ENCODE results near the gene GPR155.
"Not testable (repeated sequence)": the region's sequence is repeated elsewhere in the genome, so short reads cannot be mapped to it uniquely, and the experiment has no call there.

GPR155 gene

DNA sequence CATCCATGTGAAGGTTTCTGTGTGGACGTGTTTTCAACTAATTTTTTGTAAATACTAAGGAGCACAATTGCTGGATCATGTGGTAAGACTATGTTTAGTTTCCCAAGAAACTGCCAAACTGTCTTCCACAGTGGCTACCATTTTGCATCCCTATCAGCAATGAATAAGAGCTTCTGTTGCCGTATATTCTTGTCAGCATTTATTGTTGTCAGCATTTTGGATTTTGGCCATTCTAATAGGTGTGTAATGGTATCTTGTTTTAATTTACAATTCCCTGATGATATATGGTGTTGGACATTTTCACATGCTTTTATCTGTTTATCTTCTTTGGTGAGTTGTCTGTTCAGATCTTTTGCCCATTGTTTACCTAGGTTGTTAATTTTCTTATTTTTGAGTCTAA is 56.8 kb downstream of the GPR155 start:
- H2AFZ ChIP-seq (ENCODE audit: low read depth, low read length) = no peak overlapping the region
- no peaks in the 10 kb centered on the region for H3K27me3 ChIP-seq (ENCODE audit: control insufficient read depth in 1 of 2, insufficient read depth in 1 of 2, low read length in 2 of 2)
- H2BK5ac ChIP-seq (ENCODE audit: low read depth, low read length, poor library complexity, severe bottlenecking) = no peak overlapping the region
- H3K4ac ChIP-seq (ENCODE audit: low read depth in 1 of 2, low read length in 2 of 2) = no peak overlapping the region
- H3K4me1 ChIP-seq (ENCODE audit: control insufficient read depth, insufficient read depth, low read depth, low read length) = no peaks in the 10 kb centered on the region
- H4K8ac ChIP-seq (ENCODE audit: low read length) = no peak overlapping the region
- H3K27ac ChIP-seq (ENCODE audit: low read length, poor library complexity, severe bottlenecking) = no peak overlapping the region
- no peak overlapping the region for H2BK15ac ChIP-seq (ENCODE audit: low read depth, poor library complexity, severe bottlenecking)
- H3K79me1 ChIP-seq (replicated peaks; ENCODE audit: low read length, poor library complexity, severe bottlenecking) = peaks cover 2% of the 10 kb centered on the region
- no peak overlapping the region for H3K23ac ChIP-seq (ENCODE audit: low read length in 2 of 2)
- H3K9me3 ChIP-seq (ENCODE audit: control insufficient read depth, low read length) = no peaks in the 10 kb centered on the region
- no peak overlapping the region for H3K14ac ChIP-seq (ENCODE audit: low read length in 2 of 2)
- WGBS = 81% methylated on average over 2 of the region's 2 CpGs
- H4K91ac ChIP-seq (ENCODE audit: low read length) = no peak overlapping the region
- H3K9ac ChIP-seq (ENCODE audit: low read length) = no peak overlapping the region
- no peak overlapping the region for H2BK120ac ChIP-seq (ENCODE audit: low read depth, low read length)
- no peak overlapping the region for H2BK12ac ChIP-seq (ENCODE audit: low read length in 2 of 2)
- no peak overlapping the region for H3K4me3 ChIP-seq (ENCODE audit: insufficient read depth in 1 of 2, low read depth in 1 of 2, low read length in 2 of 2)
- no peak overlapping the region for H3K18ac ChIP-seq (ENCODE audit: low read depth in 1 of 2, low read length in 2 of 2)
- no peak overlapping the region for H3K4me2 ChIP-seq (ENCODE audit: low read length, poor library complexity, severe bottlenecking)
- peaks cover 3 to 23% of the 10 kb centered on the region in 2 experiments for H3K36me3 ChIP-seq (ENCODE audit: control insufficient read depth in 1 of 2, insufficient read depth in 2 of 2, low read depth in 1 of 2, low read length in 2 of 2)
- no peak for DNase-seq
- H2AK5ac ChIP-seq (ENCODE audit: low read length, severe bottlenecking) = no peak overlapping the region

DNA sequence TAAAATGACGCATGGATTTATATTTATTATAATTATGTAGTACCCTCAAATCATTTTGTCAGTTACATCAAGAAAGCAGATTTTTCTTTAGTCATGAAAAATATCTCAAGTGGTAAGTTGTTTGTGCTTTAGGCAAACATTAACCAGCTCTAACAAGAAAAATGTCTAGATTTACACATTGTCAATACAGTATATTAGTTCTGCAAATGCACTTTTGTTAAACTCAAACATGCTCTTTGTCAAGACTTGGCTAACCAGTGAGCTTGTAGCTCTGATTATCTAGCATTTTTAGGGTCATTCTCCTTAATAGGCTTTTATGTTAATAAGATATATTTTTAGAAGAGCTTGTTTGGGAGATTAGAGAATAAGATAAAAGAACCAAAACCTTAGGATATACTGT is 58.6 kb downstream of the GPR155 start:
- H3K4me2 ChIP-seq (ENCODE audit: low read length, poor library complexity, severe bottlenecking) = no peak overlapping the region
- H2BK15ac ChIP-seq (ENCODE audit: low read depth, poor library complexity, severe bottlenecking) = no peak overlapping the region
- no peak overlapping the region for H3K14ac ChIP-seq (ENCODE audit: low read length in 2 of 2)
- H3K4ac ChIP-seq (ENCODE audit: low read depth in 1 of 2, low read length in 2 of 2) = no peak overlapping the region
- no peaks in the 10 kb centered on the region for H3K9me3 ChIP-seq (ENCODE audit: control insufficient read depth, low read length)
- no peak overlapping the region for H2BK5ac ChIP-seq (ENCODE audit: low read depth, low read length, poor library complexity, severe bottlenecking)
- H3K4me1 ChIP-seq (ENCODE audit: control insufficient read depth, insufficient read depth, low read depth, low read length) = no peaks in the 10 kb centered on the region
- peaks cover 2% of the 10 kb centered on the region for H3K79me1 ChIP-seq (replicated peaks; ENCODE audit: low read length, poor library complexity, severe bottlenecking)
- WGBS = no CpG with 5 or more reads among the region's 1 CpG
- H3K4me3 ChIP-seq (ENCODE audit: insufficient read depth in 1 of 2, low read depth in 1 of 2, low read length in 2 of 2) = no peak overlapping the region
- no peak overlapping the region for H4K8ac ChIP-seq (ENCODE audit: low read length)
- no peak overlapping the region for H2AFZ ChIP-seq (ENCODE audit: low read depth, low read length)
- no peak overlapping the region for H3K27ac ChIP-seq (ENCODE audit: low read length, poor library complexity, severe bottlenecking)
- no peak overlapping the region for H2BK12ac ChIP-seq (ENCODE audit: low read length in 2 of 2)
- H2BK120ac ChIP-seq (ENCODE audit: low read depth, low read length) = no peak overlapping the region
- H3K23ac ChIP-seq (ENCODE audit: low read length in 2 of 2) = no peak overlapping the region
- no peak overlapping the region for H2AK5ac ChIP-seq (ENCODE audit: low read length, severe bottlenecking)
- no peak overlapping the region for H3K18ac ChIP-seq (ENCODE audit: low read depth in 1 of 2, low read length in 2 of 2)
- H3K27me3 ChIP-seq (ENCODE audit: control insufficient read depth in 1 of 2, insufficient read depth in 1 of 2, low read length in 2 of 2) = no peaks in the 10 kb centered on the region
- no peak for DNase-seq
- no peak overlapping the region for H4K91ac ChIP-seq (ENCODE audit: low read length)
- H3K36me3 ChIP-seq (ENCODE audit: control insufficient read depth in 1 of 2, insufficient read depth in 2 of 2, low read depth in 1 of 2, low read length in 2 of 2) = peaks cover 3 to 36% of the 10 kb centered on the region in 2 experiments
- H3K9ac ChIP-seq (ENCODE audit: low read length) = no peak overlapping the region

DNA sequence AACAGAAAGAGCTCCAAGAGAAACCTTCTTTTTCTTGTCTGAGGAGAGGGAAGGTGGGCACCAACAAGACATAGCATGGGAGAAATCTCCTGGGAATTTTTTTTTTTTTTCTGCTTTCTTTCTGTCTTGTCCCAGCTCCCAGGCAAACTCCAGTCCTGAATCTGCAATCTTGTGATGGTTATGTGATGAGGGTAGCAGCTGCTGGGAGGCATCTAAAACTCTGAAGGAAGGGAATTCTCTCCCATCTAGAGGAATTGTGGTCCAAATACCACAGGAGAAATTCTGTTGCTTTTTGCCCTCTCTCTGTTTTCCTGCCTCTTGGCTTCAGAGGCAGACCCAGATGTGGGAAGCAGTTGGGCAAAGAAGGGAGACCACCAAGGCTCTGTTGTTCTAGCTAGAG is 74.6 kb downstream of the GPR155 start:
- Histone ChIP-seq H2AK5ac (ENCODE audit: low read length, severe bottlenecking) (no peak overlapping the region), H2BK120ac (ENCODE audit: low read depth, low read length) (no peak overlapping the region), H4K91ac (ENCODE audit: low read length) (no peak overlapping the region), H2BK15ac (ENCODE audit: low read depth, poor library complexity, severe bottlenecking) (no peak overlapping the region), H3K27me3 (ENCODE audit: control insufficient read depth in 1 of 2, insufficient read depth in 1 of 2, low read length in 2 of 2) (no peaks in the 10 kb centered on the region), H3K14ac (ENCODE audit: low read length in 2 of 2) (no peak overlapping the region), H3K27ac (ENCODE audit: low read length, poor library complexity, severe bottlenecking) (no peak overlapping the region), H2BK5ac (ENCODE audit: low read depth, low read length, poor library complexity, severe bottlenecking) (no peak overlapping the region), H3K4me1 (ENCODE audit: control insufficient read depth, insufficient read depth, low read depth, low read length) (no peaks in the 10 kb centered on the region), H2AFZ (ENCODE audit: low read depth, low read length) (no peak overlapping the region), H3K79me1 (replicated peaks; ENCODE audit: low read length, poor library complexity, severe bottlenecking) (peaks cover 18% of the 10 kb centered on the region), H3K4ac (ENCODE audit: low read depth in 1 of 2, low read length in 2 of 2) (no peak overlapping the region), H3K4me2 (ENCODE audit: low read length, poor library complexity, severe bottlenecking) (no peak overlapping the region), H3K9me3 (ENCODE audit: control insufficient read depth, low read length) (no peaks in the 10 kb centered on the region), H2BK12ac (ENCODE audit: low read length in 2 of 2) (no peak overlapping the region), H3K23ac (ENCODE audit: low read length in 2 of 2) (no peak overlapping the region), H3K36me3 (ENCODE audit: control insufficient read depth in 1 of 2, insufficient read depth in 2 of 2, low read depth in 1 of 2, low read length in 2 of 2) (peaks cover 4 to 18% of the 10 kb centered on the region in 2 experiments), H4K8ac (ENCODE audit: low read length) (no peak overlapping the region), H3K18ac (ENCODE audit: low read depth in 1 of 2, low read length in 2 of 2) (no peak overlapping the region), H3K9ac (ENCODE audit: low read length) (no peak overlapping the region), H3K4me3 (ENCODE audit: insufficient read depth in 1 of 2, low read depth in 1 of 2, low read length in 2 of 2) (no peak overlapping the region)
- DNase-seq = no peak

DNA sequence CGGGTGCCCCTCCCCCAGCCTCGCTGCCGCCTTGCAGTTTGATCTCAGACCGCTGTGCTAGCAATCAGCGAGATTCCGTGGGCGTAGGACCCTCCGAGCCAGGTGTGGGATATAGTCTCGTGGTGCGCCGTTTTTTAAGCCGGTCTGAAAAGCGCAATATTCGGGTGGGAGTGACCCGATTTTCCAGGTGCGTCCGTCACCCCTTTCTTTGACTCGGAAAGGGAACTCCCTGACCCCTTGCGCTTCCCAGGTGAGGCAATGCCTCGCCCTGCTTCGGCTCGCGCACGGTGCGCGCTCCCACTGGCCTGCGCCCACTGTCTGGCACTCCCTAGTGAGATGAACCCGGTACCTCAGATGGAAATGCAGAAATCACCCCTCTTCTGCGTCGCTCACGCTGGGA is 76.8 kb downstream of the GPR155 start:
- not testable (repeated sequence) for H3K14ac ChIP-seq (ENCODE audit: low read length in 2 of 2); H2BK120ac ChIP-seq (ENCODE audit: low read depth, low read length); H4K91ac ChIP-seq (ENCODE audit: low read length); H3K23ac ChIP-seq (ENCODE audit: low read length in 2 of 2); H3K27ac ChIP-seq (ENCODE audit: low read length, poor library complexity, severe bottlenecking); H3K4me1 ChIP-seq (ENCODE audit: control insufficient read depth, insufficient read depth, low read depth, low read length); H2AFZ ChIP-seq (ENCODE audit: low read depth, low read length); H3K4me2 ChIP-seq (ENCODE audit: low read length, poor library complexity, severe bottlenecking); H2BK5ac ChIP-seq (ENCODE audit: low read depth, low read length, poor library complexity, severe bottlenecking); H3K18ac ChIP-seq (ENCODE audit: low read depth in 1 of 2, low read length in 2 of 2); H3K9ac ChIP-seq (ENCODE audit: low read length); H3K27me3 ChIP-seq (ENCODE audit: control insufficient read depth in 1 of 2, insufficient read depth in 1 of 2, low read length in 2 of 2); H2BK12ac ChIP-seq (ENCODE audit: low read length in 2 of 2); DNase-seq; H3K4ac ChIP-seq (ENCODE audit: low read depth in 1 of 2, low read length in 2 of 2); H2AK5ac ChIP-seq (ENCODE audit: low read length, severe bottlenecking); H3K4me3 ChIP-seq (ENCODE audit: insufficient read depth in 1 of 2, low read depth in 1 of 2, low read length in 2 of 2); H2BK15ac ChIP-seq (ENCODE audit: low read depth, poor library complexity, severe bottlenecking); H4K8ac ChIP-seq (ENCODE audit: low read length); H3K9me3 ChIP-seq (ENCODE audit: control insufficient read depth, low read length)
- Histone ChIP-seq H3K79me1 (replicated peaks; ENCODE audit: low read length, poor library complexity, severe bottlenecking) (peaks cover 11% of the 10 kb centered on the region), H3K36me3 (ENCODE audit: control insufficient read depth in 1 of 2, insufficient read depth in 2 of 2, low read depth in 1 of 2, low read length in 2 of 2) (peaks cover 0 to 14% of the 10 kb centered on the region in 2 experiments)
- no CpG with 5 or more reads among the region's 31 CpGs for WGBS
